SU-DHL-6 (cell line): ENCODE measurements around the gene KRTAP5-2.

Source experiments
- CTCF ChIP-seq: fragments of 200-600 bp; sonication (generic); IDR thresholded peaks from one replicate; pipeline ENCODE4 v1.5.1; 2017; ENCODE audit warnings: antibody characterized with exemption, mild to moderate bottlenecking, low read length, moderate library complexity; ENCODE audit not compliant: insufficient read depth, poor library complexity, severe bottlenecking
- EZH2phosphoT487 ChIP-seq: fragments of 200-600 bp; sonication (generic), shearing (Covaris generic); conservative IDR thresholded peaks from 2 replicates; pipeline ENCODE4 v1.6.1; 2018; ENCODE audit warnings: mild to moderate bottlenecking, antibody characterized with exemption, low read length, moderate library complexity, mixed read lengths

GRCh38 chr11:1553808-1554594 lies 44.1 kb downstream of the KRTAP5-2 start:
- no peak for TF ChIP-seq CTCF
- TF ChIP-seq EZH2phosphoT487 = no peak
